ENCODE results near the gene MRPS14.
"Not testable (repeated sequence)": the region's sequence is repeated elsewhere in the genome, so short reads cannot be mapped to it uniquely, and the experiment has no call there.

The MRPS14 gene

GRCh38 chr1:175045097-175045496 is 21.9 kb upstream of the MRPS14 start:
- no peak overlapping the region for H3K4me3 ChIP-seq (ENCODE audit: extremely low read depth, insufficient read depth, low read length, poor library complexity, severe bottlenecking)
- no peaks in the 10 kb centered on the region for H3K36me3 ChIP-seq (ENCODE audit: control insufficient read depth, insufficient read depth, low read length)
- peaks cover 2% of the 10 kb centered on the region for H3K4me1 ChIP-seq (ENCODE audit: control insufficient read depth, insufficient read depth, low read length, poor library complexity, severe bottlenecking)
- no peak overlapping the region for H3K27ac ChIP-seq (ENCODE audit: low read depth, low read length, severe bottlenecking)
- 91 to 93% methylated on average over 10 to 13 of the region's 19 CpGs for WGBS, 2 experiments (ENCODE audit: insufficient coverage in 2 of 2)
- H3K9me3 ChIP-seq (ENCODE audit: control insufficient read depth, low read length), result no peaks in the 10 kb centered on the region

DNA sequence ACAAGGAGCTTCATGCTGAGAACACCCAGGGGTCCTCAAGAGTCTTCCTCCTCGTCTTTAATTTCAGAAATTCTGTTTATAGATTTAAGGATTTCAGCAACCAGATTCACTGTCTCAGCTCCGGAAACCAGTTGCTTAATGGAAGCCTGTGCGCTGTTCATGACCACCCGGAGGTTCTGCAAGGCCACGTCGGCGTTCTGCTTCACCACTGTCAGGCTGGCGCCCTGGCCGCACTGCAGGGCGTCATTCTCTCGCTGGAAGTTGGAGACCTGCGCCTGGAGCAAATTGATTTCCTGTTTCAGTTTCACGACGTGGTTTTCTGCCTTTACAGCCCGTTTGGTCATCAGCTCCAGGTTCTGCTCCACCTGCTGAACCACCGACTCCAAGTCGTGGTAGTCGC is 21.4 kb upstream of the MRPS14 start:
- H3K4me3 ChIP-seq (ENCODE audit: extremely low read depth, insufficient read depth, low read length, poor library complexity, severe bottlenecking); H3K9me3 ChIP-seq (ENCODE audit: control insufficient read depth, low read length); H3K36me3 ChIP-seq (ENCODE audit: control insufficient read depth, insufficient read depth, low read length); H3K27ac ChIP-seq (ENCODE audit: low read depth, low read length, severe bottlenecking); H3K4me1 ChIP-seq (ENCODE audit: control insufficient read depth, insufficient read depth, low read length, poor library complexity, severe bottlenecking): not testable (repeated sequence)
- WGBS, 2 experiments (ENCODE audit: insufficient coverage in 2 of 2), result 91 to 97% methylated on average over 17 to 18 of the region's 18 CpGs

DNA sequence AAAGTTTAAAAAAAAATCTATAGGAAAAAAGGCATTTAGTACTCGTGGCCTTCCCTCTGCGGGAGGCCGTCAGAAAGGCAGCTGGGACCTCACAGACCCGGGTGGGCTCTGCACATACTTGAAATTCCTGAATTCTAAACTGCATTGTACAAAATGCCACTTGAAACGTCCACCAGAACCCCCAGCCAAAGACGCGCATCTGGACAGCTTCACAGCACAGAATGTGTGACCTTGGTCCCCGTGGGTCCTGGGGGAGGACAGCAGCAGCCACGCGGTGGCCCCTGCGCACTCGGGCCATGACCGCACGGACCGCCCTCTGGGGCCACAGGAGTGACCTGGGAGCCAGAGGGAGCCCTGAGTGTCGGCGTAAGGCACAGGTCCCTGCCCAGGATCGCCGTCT is 20.6 kb upstream of the MRPS14 start:
- no peak overlapping the region for H3K4me3 ChIP-seq (ENCODE audit: extremely low read depth, insufficient read depth, low read length, poor library complexity, severe bottlenecking)
- no peaks in the 10 kb centered on the region for H3K9me3 ChIP-seq (ENCODE audit: control insufficient read depth, low read length)
- 76 to 81% methylated on average over 16 to 19 of the region's 19 CpGs for WGBS, 2 experiments (ENCODE audit: insufficient coverage in 2 of 2)
- peaks cover 2% of the 10 kb centered on the region for H3K4me1 ChIP-seq (ENCODE audit: control insufficient read depth, insufficient read depth, low read length, poor library complexity, severe bottlenecking)
- H3K27ac ChIP-seq (ENCODE audit: low read depth, low read length, severe bottlenecking), result peak overlapping the region; percentile 69
- no peaks in the 10 kb centered on the region for H3K36me3 ChIP-seq (ENCODE audit: control insufficient read depth, insufficient read depth, low read length)

DNA sequence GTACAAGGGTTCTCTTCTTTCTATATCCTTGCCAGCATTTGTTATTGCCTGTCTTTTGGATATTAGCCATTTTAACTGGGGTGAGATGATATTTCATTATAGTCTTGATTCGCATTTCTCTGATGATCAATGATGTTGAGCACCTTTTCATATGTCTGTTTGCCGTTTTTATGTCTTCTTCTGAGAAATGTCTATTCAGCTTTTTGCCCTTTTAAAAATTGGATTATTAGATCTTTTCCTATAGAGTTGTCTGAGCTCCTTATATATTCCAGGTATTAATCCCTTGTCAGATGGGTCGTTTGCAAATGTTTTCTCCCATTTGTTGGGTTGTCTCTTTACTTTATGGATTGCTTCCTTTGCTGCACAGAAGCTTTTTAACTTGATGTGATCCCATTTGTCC is 19.4 kb upstream of the MRPS14 start:
- H3K27ac ChIP-seq (ENCODE audit: low read depth, low read length, severe bottlenecking), result no peak overlapping the region
- H3K36me3 ChIP-seq (ENCODE audit: control insufficient read depth, insufficient read depth, low read length), result no peaks in the 10 kb centered on the region
- peaks cover 2% of the 10 kb centered on the region for H3K4me1 ChIP-seq (ENCODE audit: control insufficient read depth, insufficient read depth, low read length, poor library complexity, severe bottlenecking)
- no peaks in the 10 kb centered on the region for H3K9me3 ChIP-seq (ENCODE audit: control insufficient read depth, low read length)
- H3K4me3 ChIP-seq (ENCODE audit: extremely low read depth, insufficient read depth, low read length, poor library complexity, severe bottlenecking), result no peak overlapping the region
- WGBS, 2 experiments (ENCODE audit: insufficient coverage in 2 of 2), result 100% methylated on average over 2 of the region's 3 CpGs; no CpG with 5 or more reads in 1 of the 2 experiments

GRCh38 chr1:175040324-175040879 is 17.2 kb upstream of the MRPS14 start:
- no peak overlapping the region for H3K27ac ChIP-seq (ENCODE audit: low read depth, low read length, severe bottlenecking)
- peaks cover 2% of the 10 kb centered on the region for H3K4me1 ChIP-seq (ENCODE audit: control insufficient read depth, insufficient read depth, low read length, poor library complexity, severe bottlenecking)
- H3K4me3 ChIP-seq (ENCODE audit: extremely low read depth, insufficient read depth, low read length, poor library complexity, severe bottlenecking), result no peak overlapping the region
- 81 to 91% methylated on average over 2 to 4 of the region's 4 CpGs for WGBS, 2 experiments (ENCODE audit: insufficient coverage in 2 of 2)
- no peaks in the 10 kb centered on the region for H3K9me3 ChIP-seq (ENCODE audit: control insufficient read depth, low read length)
- no peaks in the 10 kb centered on the region for H3K36me3 ChIP-seq (ENCODE audit: control insufficient read depth, insufficient read depth, low read length)

GRCh38 chr1:175037416-175037815 is 14.2 kb upstream of the MRPS14 start:
- 80 to 90% methylated on average over 1 to 2 of the region's 7 CpGs for WGBS, 2 experiments (ENCODE audit: insufficient coverage in 2 of 2)
- no peaks in the 10 kb centered on the region for H3K4me1 ChIP-seq (ENCODE audit: control insufficient read depth, insufficient read depth, low read length, poor library complexity, severe bottlenecking)
- no peaks in the 10 kb centered on the region for H3K36me3 ChIP-seq (ENCODE audit: control insufficient read depth, insufficient read depth, low read length)
- H3K4me3 ChIP-seq (ENCODE audit: extremely low read depth, insufficient read depth, low read length, poor library complexity, severe bottlenecking), result no peak overlapping the region
- no peaks in the 10 kb centered on the region for H3K9me3 ChIP-seq (ENCODE audit: control insufficient read depth, low read length)
- no peak overlapping the region for H3K27ac ChIP-seq (ENCODE audit: low read depth, low read length, severe bottlenecking)

DNA sequence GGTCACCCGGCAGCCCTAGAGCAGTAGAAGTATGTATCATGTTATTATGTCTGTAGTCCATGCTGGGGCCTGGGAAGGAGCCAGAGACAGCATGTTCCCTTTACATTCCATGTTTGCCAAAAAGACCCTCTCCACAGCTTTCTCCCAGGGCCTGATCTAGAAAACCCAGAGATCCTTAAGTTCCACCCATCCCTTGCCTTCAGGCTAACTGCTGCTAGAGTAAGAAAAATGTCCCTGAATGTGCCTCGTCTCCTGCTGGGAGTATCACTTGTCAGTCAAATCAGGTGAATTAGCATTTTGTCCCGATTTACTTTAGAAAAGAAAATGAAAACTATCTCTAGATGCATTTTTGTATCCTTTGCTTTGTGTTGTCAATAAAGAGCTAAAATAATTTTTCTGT is 13.3 kb upstream of the MRPS14 start:
- Histone ChIP-seq H3K27ac (ENCODE audit: low read depth, low read length, severe bottlenecking) (no peak overlapping the region), H3K9me3 (ENCODE audit: control insufficient read depth, low read length) (no peaks in the 10 kb centered on the region), H3K4me3 (ENCODE audit: extremely low read depth, insufficient read depth, low read length, poor library complexity, severe bottlenecking) (no peak overlapping the region), H3K36me3 (ENCODE audit: control insufficient read depth, insufficient read depth, low read length) (no peaks in the 10 kb centered on the region), H3K4me1 (ENCODE audit: control insufficient read depth, insufficient read depth, low read length, poor library complexity, severe bottlenecking) (no peaks in the 10 kb centered on the region)
- WGBS, 2 experiments (ENCODE audit: insufficient coverage in 2 of 2), result 67% methylated on average over 1 of the region's 3 CpGs; no CpG with 5 or more reads in 1 of the 2 experiments

- no peak overlapping the region for H3K27ac ChIP-seq (ENCODE audit: low read depth, low read length, severe bottlenecking)
- no peaks in the 10 kb centered on the region for H3K9me3 ChIP-seq (ENCODE audit: control insufficient read depth, low read length)
- no peaks in the 10 kb centered on the region for H3K36me3 ChIP-seq (ENCODE audit: control insufficient read depth, insufficient read depth, low read length)
- 91 to 93% methylated on average over 3 to 5 of the region's 6 CpGs for WGBS, 2 experiments (ENCODE audit: insufficient coverage in 2 of 2)
- no peaks in the 10 kb centered on the region for H3K4me1 ChIP-seq (ENCODE audit: control insufficient read depth, insufficient read depth, low read length, poor library complexity, severe bottlenecking)
- H3K4me3 ChIP-seq (ENCODE audit: extremely low read depth, insufficient read depth, low read length, poor library complexity, severe bottlenecking), result no peak overlapping the region
These were observed 12.6 kb upstream of the MRPS14 start for GRCh38 chr1:175035865-175036264.

DNA sequence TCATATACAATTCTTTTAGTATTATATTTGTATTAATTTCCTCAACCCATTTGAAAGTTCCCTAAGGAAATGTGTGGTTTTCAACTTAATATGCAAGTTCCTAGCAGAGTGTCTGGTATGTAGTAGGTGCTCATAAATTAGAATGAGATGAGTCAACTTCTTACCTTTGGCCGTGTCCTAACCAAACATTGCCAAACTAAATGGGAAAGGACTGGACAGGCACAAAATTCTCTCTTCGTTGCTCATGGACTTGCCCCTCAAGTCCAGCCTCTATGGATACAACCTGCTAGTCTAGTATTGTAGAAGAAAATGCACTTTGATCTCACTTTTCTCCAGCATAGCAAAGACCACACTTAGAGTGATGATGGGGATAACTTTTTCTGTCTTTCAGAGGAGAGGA is 11.6 kb upstream of the MRPS14 start:
- WGBS, 2 experiments (ENCODE audit: insufficient coverage in 2 of 2), result 90% methylated on average over 2 of the region's 2 CpGs; no CpG with 5 or more reads in 1 of the 2 experiments
- Histone ChIP-seq H3K9me3 (ENCODE audit: control insufficient read depth, low read length) (no peaks in the 10 kb centered on the region), H3K36me3 (ENCODE audit: control insufficient read depth, insufficient read depth, low read length) (no peaks in the 10 kb centered on the region), H3K4me3 (ENCODE audit: extremely low read depth, insufficient read depth, low read length, poor library complexity, severe bottlenecking) (no peak overlapping the region), H3K4me1 (ENCODE audit: control insufficient read depth, insufficient read depth, low read length, poor library complexity, severe bottlenecking) (no peaks in the 10 kb centered on the region), H3K27ac (ENCODE audit: low read depth, low read length, severe bottlenecking) (no peak overlapping the region)

DNA sequence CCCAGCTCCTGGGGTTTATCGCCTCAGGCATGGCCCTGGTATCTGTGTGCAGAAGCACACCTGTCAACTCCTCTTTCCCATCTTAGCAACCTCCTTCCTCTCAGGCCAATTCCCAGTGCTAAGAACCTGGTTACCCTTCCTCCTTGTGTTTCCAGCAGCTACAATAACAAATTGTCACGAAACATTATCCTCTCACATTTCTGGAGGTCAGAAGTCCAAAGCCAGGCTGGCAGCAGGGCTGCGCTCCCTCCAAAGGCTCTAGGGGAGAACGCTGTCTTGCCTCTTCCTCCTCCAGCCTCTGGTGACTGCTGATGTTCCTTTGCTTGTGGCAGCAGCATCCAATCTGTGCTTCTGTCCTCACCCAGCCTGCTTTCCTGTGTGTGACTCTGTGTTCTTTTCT is 10.7 kb upstream of the MRPS14 start:
- no peaks in the 10 kb centered on the region for H3K9me3 ChIP-seq (ENCODE audit: control insufficient read depth, low read length)
- no peak overlapping the region for H3K27ac ChIP-seq (ENCODE audit: low read depth, low read length, severe bottlenecking)
- no peaks in the 10 kb centered on the region for H3K36me3 ChIP-seq (ENCODE audit: control insufficient read depth, insufficient read depth, low read length)
- no peaks in the 10 kb centered on the region for H3K4me1 ChIP-seq (ENCODE audit: control insufficient read depth, insufficient read depth, low read length, poor library complexity, severe bottlenecking)
- no peak overlapping the region for H3K4me3 ChIP-seq (ENCODE audit: extremely low read depth, insufficient read depth, low read length, poor library complexity, severe bottlenecking)
- WGBS, 2 experiments (ENCODE audit: insufficient coverage in 2 of 2), result 70 to 100% methylated on average over 3 of the region's 4 CpGs

GRCh38 chr1:175024773-175025172 is 1.5 kb upstream of the MRPS14 start:
- Histone ChIP-seq H3K9me3 (ENCODE audit: control insufficient read depth, low read length) (no peaks in the 10 kb centered on the region), H3K36me3 (ENCODE audit: control insufficient read depth, insufficient read depth, low read length) (no peaks in the 10 kb centered on the region), H3K4me3 (ENCODE audit: extremely low read depth, insufficient read depth, low read length, poor library complexity, severe bottlenecking) (no peak overlapping the region), H3K4me1 (ENCODE audit: control insufficient read depth, insufficient read depth, low read length, poor library complexity, severe bottlenecking) (no peaks in the 10 kb centered on the region), H3K27ac (ENCODE audit: low read depth, low read length, severe bottlenecking) (no peak overlapping the region)
- 92 to 93% methylated on average over 1 to 2 of the region's 2 CpGs for WGBS, 2 experiments (ENCODE audit: insufficient coverage in 2 of 2)

Data from mesodermal cell (in vitro differentiated cells).